ENCODE data around the gene PCNX2. TPM values are rescaled to one million over a fixed set of nuclear protein-coding genes. Genes with fewer than 3 reads are reported as not detected.

The PCNX2 gene
- total and polyA plus RNA-seq, 2 of the 8 experiments (the other 6 are each of a cell fraction or from before 2014, with no cell fraction given), result 46.1 to 57.6 TPM

DNA sequence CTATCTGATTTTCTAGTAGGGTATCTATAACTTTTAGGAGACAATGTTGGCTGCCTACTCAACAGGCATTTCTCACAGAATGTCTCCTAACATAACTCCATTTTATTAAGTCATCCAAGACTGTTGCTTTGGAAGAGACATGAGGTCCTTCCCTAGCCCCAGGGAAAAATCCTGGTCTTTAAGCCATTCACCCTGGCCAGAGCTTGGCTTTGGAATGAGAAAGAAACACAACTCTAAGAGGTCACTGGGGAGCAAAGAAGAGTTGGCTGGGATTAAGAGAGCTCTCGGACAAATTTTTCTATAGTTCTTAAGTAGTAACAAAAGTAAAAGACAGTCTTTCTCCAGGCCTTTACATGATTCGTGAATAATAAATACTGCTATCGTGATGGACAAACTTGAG is 57.9 kb downstream of the PCNX2 start:
- Histone ChIP-seq H3K9me3 (ENCODE audit: insufficient read depth in 2 of 2, low read depth in 1 of 2, low read length in 1 of 2) (no peaks in the 10 kb centered on the region), H2BK15ac (ENCODE audit: low read length) (no peak overlapping the region), H2BK12ac (ENCODE audit: low read depth, low read length) (no peak overlapping the region), H3K79me2 (ENCODE audit: control insufficient read depth in 1 of 2, insufficient read depth in 2 of 2, low read length in 2 of 2) (no peaks in the 10 kb centered on the region), H2AFZ (ENCODE audit: low read length) (no peak overlapping the region), H2BK5ac (ENCODE audit: low read depth, low read length) (no peak overlapping the region), H3K4me1 (replicated peaks in 1 of 4; ENCODE audit: control insufficient read depth in 3 of 4, insufficient read depth in 4 of 4, low read length in 3 of 4) (no peaks in the 10 kb centered on the region), H2BK20ac (ENCODE audit: low read length) (no peak overlapping the region), H4K91ac (replicated peaks; ENCODE audit: insufficient read length, low read length) (no peak overlapping the region), H3K4me2 (ENCODE audit: insufficient read depth in 1 of 2, low read depth in 2 of 2, low read length in 2 of 2) (no peak overlapping the region), H4K5ac (ENCODE audit: insufficient read length, low read depth, low read length) (no peak overlapping the region), H3K56ac (replicated peaks; ENCODE audit: insufficient read length, low read depth, low read length) (no peak overlapping the region), H3K27me3 (replicated peaks in 1 of 4; ENCODE audit: control insufficient read depth in 3 of 4, extremely low read depth in 1 of 4, insufficient read depth in 3 of 4, low read length in 3 of 4) (no peaks in the 10 kb centered on the region), H3K36me3 (ENCODE audit: control insufficient read depth in 2 of 4, insufficient read depth in 4 of 4, low read length in 3 of 4) (peaks cover 4 to 36% (median 21%) of the 10 kb centered on the region in 4 experiments; a peak in 6 of 8 replicates), H3K9ac (replicated peaks in 1 of 4; ENCODE audit: extremely low read depth in 1 of 4, low read depth in 3 of 4, low read length in 3 of 4) (no peak overlapping the region), H3K79me1 (ENCODE audit: low read depth, low read length) (no peaks in the 10 kb centered on the region; the same call in 1 of the 2 replicates), H4K8ac (ENCODE audit: extremely low read depth, insufficient read depth, low read length) (no peak overlapping the region), H3K4ac (replicated peaks; ENCODE audit: insufficient read length, low read depth, low read length) (no peak overlapping the region), H2AK5ac (ENCODE audit: low read depth, low read length) (no peak overlapping the region), H3K18ac (ENCODE audit: extremely low read depth, low read length) (no peak overlapping the region), H3K4me3 (ENCODE audit: extremely low read depth in 1 of 4, insufficient read depth in 2 of 4, low read depth in 3 of 4, low read length in 4 of 4) (no peak overlapping the region), H3K27ac (ENCODE audit: low read depth, low read length) (no peak overlapping the region), H3K23me2 (ENCODE audit: low read depth, low read length) (no peaks in the 10 kb centered on the region), H3K23ac (ENCODE audit: insufficient read length) (no peak overlapping the region), H4K20me1 (replicated peaks in 1 of 2; ENCODE audit: control insufficient read depth in 1 of 2, insufficient read depth in 2 of 2, low read length in 2 of 2) (peaks cover 1 to 4% of the 10 kb centered on the region in 2 experiments), H2BK120ac (replicated peaks; ENCODE audit: low read depth, low read length) (no peak overlapping the region), H3K14ac (ENCODE audit: insufficient read length) (no peak overlapping the region)
- ChIA-PET CTCF (ENCODE audit: partially characterized antibody) (no interaction called here), POLR2A (ENCODE audit: partially characterized antibody) (no interaction called here)
- no peak for DNase-seq (ENCODE audit: low read depth in 1 of 2, low spot score in 2 of 2)
- WGBS, 2 experiments (ENCODE audit: extremely low coverage in 1 of 2, insufficient coverage in 1 of 2, insufficient read length in 1 of 2, insufficient replicate concordance in 2 of 2, low coverage in 1 of 2, low lambda C conversion rate in 2 of 2, missing lambda C conversion rate in 1 of 2), result 95% methylated on average over 3 of the region's 3 CpGs; no CpG with 5 or more reads in 1 of the 2 experiments
- no peak for FAIRE-seq
- TF ChIP-seq TAF7 (optimal IDR thresholded peaks at IDR 0.05; ENCODE audit: borderline replicate concordance, low read depth, low read length) (no peak), CBX8 (IDR thresholded peaks at IDR 0.05; ENCODE audit: borderline replicate concordance, low read depth, low read length) (no peak), HDAC2 (IDR thresholded peaks at IDR 0.05; ENCODE audit: borderline replicate concordance in 1 of 2, low read depth in 2 of 2, low read length in 2 of 2) (no peak)
